HG03196 (cell line): ENCODE data around the gene PDRG1.
A peak's percentile ranks its signal among the peaks of the same experiment; 100 is the strongest.
"Not testable (repeated sequence)": the region's sequence is repeated elsewhere in the genome, so short reads cannot be mapped to it uniquely, and the experiment has no call there.

ENCODE experiments used
- ATAC-seq: cut with Tn5 transposase; IDR thresholded peaks from one replicate; pipeline ENCODE4 v1.9.1; 2021; ENCODE audit not compliant: unreplicated experiment

The PDRG1 gene

DNA sequence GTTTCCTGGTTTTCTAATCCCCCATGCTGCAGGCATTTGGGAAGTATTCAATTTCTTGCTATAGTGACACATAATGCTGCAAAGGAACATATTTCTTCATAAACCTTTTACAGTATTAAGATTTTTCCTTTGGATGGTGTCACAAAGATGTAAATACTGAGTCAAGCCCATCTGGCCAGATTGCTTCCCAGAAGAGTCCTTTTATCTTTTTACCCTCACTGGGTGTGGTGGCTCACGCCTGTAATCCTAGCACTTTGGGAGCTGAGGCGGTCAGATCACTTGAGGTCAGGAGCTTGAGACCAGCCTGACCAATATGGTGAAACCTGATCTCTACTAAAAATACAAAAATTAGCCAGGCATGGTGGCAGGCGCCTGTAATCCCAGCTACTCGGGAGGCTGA, 22.2 kb downstream of the PDRG1 start:
- not testable (repeated sequence) for ATAC-seq

DNA sequence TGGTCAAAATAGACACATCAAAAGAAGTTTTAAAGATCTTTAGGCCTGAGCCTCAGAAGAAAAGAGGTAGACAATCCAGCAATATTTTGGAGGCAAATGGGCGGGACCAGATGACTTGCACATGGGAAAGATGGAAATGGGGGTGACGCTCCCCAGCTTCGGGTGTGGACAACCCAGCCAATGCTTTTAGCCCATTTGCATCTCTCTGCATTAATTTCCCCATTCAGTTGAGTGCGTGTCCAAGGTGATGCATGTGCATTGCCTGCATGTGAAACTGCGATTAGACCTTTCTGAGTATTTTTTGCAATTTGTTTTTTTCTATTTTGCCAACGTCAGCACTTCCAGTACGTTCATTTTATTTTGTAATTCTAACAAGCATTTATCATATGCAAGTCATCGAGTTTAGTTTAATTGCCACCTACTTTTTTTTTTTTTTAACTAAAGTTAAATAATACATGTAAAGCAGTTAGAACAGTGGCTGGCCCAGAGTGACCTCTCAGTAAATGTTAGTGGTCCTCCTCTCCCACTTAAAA, 24.2 kb downstream of the PDRG1 start:
- no peak for ATAC-seq

DNA sequence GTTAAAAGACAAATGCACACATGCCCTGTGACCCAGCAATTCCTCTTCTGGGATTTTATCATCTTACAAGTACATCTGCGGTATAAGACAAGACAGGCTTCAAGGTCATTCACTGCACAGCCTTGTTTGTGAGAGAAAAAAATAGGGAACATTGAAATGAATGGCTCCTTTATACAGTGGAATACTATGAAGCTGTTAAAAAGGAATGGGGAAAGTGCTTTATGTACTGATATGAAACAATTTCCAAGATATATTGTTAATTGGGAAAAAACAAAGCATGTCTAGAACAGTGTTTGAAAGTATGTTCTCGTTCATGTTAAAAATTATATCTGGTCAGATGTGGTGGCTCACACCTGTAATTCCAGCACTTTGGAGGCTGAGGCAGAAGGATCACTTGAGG, 25.4 kb downstream of the PDRG1 start:
- ATAC-seq, result no peak

DNA sequence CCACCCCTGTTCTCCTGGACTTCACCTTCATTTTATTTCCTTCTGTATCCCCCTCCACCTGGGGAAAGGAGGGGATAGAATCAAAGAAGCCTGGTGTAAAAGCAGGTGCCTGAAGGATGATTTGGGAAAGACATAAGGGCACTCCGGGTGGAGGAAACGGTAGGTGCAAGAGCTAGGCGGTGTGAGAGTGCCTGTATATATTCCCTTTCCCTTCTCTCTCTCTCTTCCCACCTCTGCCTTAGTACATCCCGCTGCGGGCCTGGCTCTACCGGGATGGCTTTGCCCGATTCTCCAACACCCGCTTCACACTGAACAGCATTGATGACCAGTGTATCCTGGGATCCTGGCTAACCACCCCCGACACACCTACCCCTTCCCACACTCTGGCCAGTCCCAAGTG, 26.2 kb downstream of the PDRG1 start:
- no peak for ATAC-seq

- no peak for ATAC-seq
Observed at GRCh38 chr20:31924561-31924960, 27.3 kb downstream of the PDRG1 start.

DNA sequence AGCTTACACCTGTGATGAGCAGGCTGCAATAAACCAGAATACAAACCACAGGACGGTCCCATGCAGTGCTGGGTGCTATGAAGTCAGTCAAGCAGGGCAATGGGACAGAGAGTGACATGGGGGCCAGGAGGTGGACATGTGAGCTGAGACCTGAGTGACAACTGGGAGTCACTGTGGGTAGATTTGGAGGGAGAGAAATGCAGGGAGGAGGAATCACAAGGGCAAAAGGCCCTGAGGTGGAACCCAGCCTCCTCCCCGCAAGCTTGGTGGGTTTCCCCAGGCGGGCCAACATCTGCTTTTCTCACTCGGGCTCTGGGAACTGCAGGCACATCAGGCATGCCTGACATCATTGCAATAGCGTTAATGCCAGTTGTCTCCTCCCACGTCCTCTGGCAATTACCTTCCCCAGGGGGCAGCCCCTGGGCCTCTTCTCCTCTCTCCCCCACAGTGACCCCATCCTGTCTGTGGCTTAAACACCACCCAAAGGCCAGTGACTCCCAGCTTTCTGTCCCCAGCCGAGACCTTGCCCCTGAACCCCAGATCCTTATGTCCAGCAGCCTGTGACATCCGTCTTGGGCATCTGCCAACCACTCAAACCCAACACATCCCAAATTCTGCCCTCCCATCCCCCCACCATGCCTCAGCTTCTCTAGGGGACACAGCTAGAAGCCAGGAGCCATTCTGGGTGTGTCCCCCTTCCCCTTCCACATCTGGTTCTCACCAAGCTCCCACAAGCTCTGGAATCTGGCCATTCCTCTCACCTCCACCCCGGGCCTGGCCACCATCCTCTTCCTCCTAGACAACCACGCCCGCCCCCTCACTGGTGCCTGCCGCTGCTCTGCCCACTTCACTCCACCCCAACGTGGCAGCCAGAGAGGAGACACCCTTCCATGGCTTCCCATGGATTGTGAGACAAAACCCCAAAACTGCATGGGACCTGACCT, 28.2 kb downstream of the PDRG1 start:
- ATAC-seq, result peak; percentile 56

GRCh38 chr20:31922588-31922987, 29.3 kb downstream of the PDRG1 start:
- ATAC-seq, result no peak

DNA sequence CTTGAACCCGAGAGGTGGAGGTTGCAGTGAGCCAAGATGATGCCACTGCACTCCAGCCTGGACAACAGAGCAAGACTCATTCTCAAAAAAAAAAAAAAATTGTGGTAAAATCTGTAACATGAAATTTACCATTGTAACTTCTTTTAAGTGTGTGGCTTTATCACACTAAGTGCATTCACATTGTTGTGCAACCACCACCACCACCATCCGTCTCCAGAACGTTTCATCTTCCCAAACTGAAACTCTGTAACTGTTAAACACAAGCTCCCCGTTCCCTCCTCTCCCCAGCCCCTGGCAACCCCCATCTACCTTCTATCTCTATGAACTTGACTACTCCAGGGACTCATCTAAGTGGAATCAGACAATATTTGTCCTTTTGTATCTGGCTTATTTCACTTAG, 29.7 kb downstream of the PDRG1 start:
- no peak for ATAC-seq

DNA sequence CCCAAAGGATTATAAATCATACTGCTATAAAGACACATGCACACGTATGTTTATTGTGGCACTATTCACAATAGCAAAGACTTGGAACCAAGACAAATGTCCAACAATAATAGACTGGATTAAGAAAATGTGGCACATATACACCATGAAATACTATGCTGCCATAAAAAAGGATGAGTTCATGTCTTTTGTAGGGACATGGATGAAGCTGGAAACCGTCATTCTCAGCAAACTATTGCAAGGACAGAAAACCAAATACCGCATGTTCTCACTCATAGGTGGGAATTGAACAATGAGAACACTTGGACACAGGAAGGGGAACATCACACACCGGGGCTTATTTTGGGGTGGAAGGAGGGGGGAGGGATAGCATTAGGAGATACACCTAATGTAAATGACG, 30.4 kb downstream of the PDRG1 start:
- ATAC-seq, result not testable (repeated sequence)

DNA sequence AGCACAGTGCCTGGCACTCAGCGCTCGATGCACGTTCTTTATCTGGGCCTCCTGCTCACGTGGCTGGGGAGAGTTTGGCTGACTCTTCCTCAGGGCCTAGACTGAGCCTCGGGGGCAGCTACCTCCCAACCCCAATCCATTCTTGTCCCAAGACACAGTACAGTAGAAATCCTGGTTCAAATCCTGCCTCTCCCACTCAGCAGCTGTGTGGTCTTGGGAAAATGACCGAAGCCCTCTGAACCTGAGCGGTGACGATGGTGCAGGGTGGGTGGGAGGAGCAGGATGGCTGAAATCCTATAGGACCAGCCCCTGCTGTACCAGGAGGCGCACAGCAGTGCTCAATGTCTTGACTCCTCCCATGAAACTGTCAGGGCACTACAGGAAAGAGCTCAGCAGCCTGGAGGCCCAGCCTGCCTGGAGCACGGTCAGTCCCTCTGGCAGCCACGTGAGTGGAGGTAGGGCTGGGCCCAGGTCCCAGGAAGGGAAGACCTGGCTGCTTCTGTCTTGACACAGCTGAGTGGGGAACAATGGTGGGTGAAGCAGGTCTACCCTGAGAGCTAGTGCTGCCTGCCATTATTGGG, 31.5 kb downstream of the PDRG1 start:
- ATAC-seq, result no peak

DNA sequence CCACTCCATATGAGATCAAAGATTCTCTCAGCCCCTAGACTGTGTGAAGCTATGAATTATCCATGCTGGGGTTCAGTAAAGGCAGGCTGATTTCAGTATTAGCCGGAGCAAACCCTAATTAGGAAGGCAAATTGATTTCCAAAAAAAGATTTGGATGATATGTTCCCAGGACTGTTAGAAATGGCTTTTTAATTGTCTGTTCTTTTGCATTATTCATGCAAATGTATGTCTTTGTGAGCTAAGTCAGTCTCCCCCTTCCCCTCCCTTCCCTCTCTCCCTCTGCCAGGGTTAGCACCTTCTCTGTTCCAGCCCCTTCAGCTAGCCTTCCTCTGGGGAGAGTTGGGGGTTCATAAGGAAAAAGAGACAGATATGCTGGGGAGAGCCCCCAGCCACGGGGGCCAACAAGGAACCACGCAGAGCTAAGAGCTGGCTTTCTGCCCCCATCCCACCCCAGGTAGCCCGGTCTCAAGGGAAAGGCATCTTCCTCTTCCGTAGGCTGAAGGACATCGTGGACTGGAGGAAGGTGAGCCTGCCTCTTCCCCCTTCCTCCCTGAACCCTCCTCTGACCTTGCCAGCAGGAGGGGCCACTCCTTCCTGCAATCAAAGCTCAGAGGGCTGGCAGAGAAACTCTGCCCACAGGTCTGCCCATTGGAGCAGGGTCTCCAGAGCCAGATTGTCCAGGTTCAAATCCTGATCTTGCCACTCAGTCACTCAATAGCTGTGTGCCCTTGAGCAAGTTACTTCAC, 32.3 kb downstream of the PDRG1 start:
- no peak for ATAC-seq

DNA sequence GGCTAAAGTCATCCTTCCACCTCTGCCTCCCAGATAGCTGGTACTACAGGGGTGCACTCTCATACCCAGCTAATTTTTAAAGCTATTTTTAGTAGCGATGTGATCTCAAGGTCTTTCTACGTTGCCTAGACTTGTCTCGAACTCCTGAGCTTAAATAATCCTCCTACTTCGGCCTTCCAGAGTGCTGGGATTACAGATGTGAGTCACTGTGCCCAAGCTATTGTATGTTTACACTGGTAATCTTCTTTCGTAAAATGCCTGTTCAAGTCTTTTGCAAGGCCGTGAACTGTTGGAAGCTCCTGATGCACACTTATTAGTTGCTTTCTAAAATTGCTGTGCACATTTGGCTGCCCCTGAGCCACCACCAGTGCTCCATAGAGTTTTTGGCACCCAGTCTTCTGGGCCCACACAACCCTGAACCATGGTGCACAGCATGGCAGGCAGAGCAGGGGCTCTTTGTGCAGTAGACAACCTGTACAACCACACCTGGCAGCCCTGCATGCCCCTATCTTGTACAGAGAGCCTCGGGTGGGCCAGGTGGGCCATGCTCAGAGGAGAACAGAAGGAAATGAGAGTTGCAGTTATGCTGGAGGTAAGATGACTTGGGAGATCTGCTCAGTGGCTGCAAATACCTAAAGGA, 33.3 kb downstream of the PDRG1 start:
- no peak for ATAC-seq

GRCh38 chr20:31917962-31918412, 33.9 kb downstream of the PDRG1 start:
- not testable (repeated sequence) for ATAC-seq

- ATAC-seq, result no peak
Observed at GRCh38 chr20:31916708-31917107, 35.1 kb downstream of the PDRG1 start.

DNA sequence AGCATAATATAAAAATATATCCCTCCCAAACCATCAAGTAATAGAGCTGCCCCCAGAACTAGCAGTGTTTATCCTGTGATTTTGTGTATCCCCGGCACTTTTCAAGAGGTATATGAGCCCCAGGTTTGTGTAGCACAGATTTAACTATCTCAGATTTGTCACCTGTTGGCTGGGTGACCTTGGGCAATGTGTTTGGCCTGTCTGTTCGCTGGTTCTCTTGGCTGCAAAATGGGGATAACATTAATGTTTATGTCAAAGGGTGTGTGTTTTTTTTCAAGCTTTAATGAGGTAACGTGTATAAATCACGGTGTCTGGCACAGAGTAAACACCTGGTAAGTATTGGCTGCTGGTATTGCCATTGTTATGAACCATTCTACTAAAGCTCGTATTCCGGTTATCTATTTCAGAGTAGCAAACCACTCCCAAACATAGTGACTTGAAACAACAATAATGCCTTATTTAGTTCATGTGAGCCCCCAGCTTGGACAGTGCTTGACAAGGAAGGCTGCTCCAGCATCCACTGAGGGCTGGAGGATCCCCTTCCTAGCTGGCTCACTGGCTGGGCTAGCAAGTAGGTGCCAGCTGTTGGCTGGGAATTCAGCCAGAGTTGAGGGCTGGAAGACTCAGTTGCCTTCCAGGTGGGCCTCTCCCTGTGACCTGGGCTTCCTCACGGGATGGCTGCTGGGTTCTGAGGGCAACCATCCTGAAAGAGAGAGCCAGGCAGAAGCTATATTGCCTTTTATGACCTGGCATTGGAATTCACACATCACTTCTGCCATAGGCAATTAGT, 36.2 kb downstream of the PDRG1 start:
- no peak for ATAC-seq

- ATAC-seq, result no peak
Observed at GRCh38 chr20:31914170-31914569, 37.7 kb downstream of the PDRG1 start.

- no peak for ATAC-seq
Observed at GRCh38 chr20:31913431-31914157, 38.3 kb downstream of the PDRG1 start.

DNA sequence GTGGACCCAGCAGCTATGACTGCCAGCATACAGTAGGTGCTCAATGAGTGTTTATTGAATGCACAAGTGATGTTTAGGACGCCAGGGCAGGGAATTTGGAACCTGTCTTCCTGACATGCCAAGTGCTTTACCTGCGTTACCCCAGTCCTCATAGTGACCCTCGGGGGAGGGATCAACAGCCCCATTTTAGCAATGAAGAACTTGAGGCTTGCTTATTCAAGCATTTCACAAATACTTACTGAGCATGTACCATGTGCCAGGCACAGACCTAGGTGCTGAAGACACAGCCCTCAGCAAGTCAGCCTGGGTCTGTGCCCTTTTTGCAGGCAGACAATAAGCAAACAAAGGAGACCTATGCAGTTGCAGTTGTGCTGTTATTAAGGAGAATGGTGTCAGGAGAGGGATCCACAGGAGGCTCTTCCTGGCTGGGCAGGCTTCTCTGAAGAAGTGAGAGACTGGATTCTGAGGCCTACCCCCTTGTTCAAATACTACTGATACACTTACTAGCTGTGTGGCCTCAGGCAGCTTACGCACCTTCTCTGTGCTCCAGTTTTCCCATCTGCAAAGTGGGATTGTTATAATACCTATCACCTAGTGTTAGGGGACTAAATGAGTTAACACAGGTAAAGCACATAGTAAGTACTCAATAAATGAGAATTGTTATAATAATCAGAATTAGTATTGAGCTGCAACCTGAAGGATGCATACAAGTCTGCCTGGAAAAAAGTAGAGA, 41.6 kb downstream of the PDRG1 start:
- ATAC-seq, result no peak
